GM18861 (cell line): Measurements from ENCODE around the gene ERAS.

Experiments
- ATAC-seq: cut with Tn5 transposase; IDR thresholded peaks from one replicate; pipeline ENCODE4 v1.9.1; 2021; ENCODE audit not compliant: unreplicated experiment

ERAS gene, protein sequence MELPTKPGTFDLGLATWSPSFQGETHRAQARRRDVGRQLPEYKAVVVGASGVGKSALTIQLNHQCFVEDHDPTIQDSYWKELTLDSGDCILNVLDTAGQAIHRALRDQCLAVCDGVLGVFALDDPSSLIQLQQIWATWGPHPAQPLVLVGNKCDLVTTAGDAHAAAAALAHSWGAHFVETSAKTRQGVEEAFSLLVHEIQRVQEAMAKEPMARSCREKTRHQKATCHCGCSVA

DNA sequence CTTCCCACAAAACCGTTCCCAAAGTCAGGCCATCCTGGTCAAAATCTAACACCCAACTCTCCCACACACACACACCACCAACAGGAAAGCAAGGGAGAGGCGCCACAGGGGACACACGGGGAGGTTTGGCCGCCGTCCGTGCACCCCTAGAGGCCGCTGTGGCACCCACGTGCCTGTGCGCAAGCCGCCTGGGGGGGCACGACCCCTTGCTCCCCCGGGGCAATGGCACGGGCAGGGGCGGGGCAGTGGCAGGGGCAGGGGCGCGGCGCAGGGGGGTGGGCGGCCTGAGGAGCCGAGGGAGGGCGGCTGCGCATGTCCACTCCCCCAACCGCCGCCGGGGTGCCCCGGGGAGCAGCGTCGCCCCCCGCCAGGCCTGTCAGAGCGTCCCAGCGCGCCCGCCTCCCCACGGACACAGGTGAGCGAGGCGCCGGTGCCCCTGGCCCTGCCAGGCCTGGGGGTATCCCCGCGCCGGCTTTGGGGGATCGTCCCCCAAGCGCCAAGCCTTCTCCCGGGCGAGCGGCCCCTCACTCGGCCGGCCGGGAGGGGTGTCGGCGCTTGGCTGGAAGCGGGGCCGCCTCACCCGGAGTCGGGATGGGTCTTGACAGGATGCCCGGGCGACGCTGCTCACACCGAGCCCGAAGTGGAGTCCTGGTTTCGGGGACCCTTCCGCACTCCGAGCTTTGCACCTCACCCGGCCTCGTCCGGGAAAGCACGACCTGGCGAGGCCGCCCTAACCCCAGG lies at the start of gene ERAS:
TSS of gene ERAS (plus strand) at position 379 of the 741 bp plus-strand sequence. CDS start 2,611 bp downstream, outside the sequence.
- ATAC-seq = no peak

GRCh38 chrX:48776818-48777439 lies 49.4 kb upstream of the ERAS start:
- no peak for ATAC-seq

DNA sequence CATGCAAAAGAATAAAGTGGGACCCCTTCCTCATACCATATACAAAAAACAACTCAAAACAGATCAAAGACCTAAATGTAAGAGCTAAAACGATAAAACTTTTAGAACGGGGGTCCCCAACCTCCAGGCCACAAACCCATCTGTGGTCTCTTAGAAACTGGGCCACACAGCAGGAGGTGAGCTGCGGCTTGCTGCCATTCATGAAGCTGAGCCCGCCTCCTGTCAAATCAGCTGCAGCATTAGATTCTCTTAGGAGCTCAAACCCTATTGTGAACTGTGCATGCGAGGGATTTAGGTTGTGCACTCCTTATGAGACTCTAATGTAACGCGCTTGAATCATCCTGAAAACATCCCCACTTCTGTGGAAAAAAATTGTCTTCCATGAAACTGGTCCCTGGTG lies 46.9 kb upstream of the ERAS start:
- ATAC-seq = no peak

- ATAC-seq = no peak
Measured at GRCh38 chrX:48781705-48782104, 44.6 kb upstream of the ERAS start.

- ATAC-seq = no peak
Measured at GRCh38 chrX:48782216-48782615, 44.1 kb upstream of the ERAS start.

DNA sequence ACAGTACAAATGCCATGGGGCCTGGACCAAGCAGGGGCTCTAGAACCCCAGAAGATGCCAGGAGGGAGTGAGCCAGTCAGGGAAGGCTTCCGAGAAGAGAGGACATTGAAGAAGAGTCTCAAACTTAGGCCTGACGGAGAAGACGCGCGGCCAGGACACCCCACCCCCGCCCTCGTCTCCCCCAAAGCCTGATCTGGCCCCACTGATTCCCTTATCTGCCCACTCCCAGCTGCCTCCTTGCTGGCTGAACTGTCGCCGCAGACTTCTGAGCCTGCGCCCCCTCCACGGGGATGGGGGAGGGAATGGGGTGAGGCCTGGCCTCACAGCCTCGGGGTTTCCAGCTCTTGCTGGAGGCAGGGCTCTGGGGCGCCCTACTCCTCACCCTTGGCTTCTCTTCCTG lies 43.5 kb upstream of the ERAS start:
- ATAC-seq = no peak

GRCh38 chrX:48784726-48785125 lies 41.6 kb upstream of the ERAS start:
- no peak for ATAC-seq

DNA sequence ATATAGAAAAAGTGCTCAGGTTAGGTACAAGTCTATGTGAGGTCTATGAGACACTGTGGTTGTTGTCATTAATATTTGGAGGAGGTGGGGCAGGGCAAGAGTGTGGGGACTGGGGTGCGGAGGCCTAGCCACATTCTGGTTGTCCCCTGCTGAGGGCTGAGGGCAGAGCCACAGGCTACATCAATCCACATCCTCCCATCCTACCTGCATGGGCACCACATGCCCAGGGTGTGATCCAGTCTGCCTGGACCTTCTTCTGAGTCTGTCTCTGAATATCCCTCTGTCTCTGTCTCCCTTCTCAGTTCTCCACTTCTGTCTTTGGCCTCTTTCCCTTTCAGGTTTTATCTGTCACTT lies 41.1 kb upstream of the ERAS start:
- ATAC-seq = no peak

- ATAC-seq = no peak
Measured at GRCh38 chrX:48785540-48786214, 40.6 kb upstream of the ERAS start.

- no peak for ATAC-seq
Measured at GRCh38 chrX:48786341-48786800, 39.9 kb upstream of the ERAS start, which contains the start of gene GATA1. Gene GATA1 (plus strand): TSS chrX:48786590. CDS start chrX:48791110, 4,520 bp downstream.

- no peak for ATAC-seq
Measured at GRCh38 chrX:48786825-48787504, 39.3 kb upstream of the ERAS start.

- ATAC-seq = no peak
Measured at GRCh38 chrX:48787505-48788443, 38.5 kb upstream of the ERAS start.

GRCh38 chrX:48789366-48790220 lies 36.7 kb upstream of the ERAS start:
- ATAC-seq = no peak

GRCh38 chrX:48790477-48790876 lies 35.8 kb upstream of the ERAS start:
- no peak for ATAC-seq

DNA sequence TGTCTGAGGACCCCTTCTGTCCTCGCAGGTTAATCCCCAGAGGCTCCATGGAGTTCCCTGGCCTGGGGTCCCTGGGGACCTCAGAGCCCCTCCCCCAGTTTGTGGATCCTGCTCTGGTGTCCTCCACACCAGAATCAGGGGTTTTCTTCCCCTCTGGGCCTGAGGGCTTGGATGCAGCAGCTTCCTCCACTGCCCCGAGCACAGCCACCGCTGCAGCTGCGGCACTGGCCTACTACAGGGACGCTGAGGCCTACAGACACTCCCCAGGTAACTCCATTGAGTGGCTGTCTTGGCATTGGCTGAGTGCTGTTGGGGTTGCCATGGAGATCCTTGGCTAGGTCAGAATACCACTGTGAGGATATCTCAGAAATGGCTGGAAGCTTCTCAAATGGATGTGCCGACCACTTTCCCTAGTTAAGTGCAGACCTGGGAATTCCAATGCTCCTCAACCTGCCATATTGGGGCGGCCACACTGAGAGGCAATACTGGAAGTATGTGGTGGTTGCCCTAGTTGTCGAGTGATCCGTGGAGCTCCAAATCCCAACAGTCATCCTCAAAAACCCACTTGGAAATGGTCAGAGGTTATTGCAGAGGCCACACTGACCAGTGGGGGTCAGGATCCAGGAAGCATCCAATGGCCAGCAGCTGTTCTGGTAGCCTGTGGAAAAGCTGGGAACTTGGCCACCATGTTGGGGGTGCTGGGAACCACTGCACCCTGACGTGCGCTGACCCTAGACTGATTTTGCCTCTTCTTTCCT lies 35.1 kb upstream of the ERAS start:
- no peak for ATAC-seq

DNA sequence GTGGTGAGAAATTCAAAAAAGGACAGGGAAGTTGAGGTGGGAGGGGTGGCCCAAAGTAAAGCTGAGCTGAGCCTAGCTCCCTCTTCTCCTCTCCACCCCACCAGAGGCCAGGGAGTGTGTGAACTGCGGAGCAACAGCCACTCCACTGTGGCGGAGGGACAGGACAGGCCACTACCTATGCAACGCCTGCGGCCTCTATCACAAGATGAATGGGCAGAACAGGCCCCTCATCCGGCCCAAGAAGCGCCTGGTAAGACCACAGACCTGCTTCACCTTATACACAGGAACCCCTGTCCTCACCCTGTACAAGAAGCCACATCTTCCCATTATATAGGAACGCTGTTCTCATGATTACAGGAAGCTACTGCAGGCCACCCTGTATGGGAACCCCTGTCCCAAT lies 34.1 kb upstream of the ERAS start:
- ATAC-seq = no peak

- no peak for ATAC-seq
Measured at GRCh38 chrX:48793935-48794334, 32.4 kb upstream of the ERAS start.

DNA sequence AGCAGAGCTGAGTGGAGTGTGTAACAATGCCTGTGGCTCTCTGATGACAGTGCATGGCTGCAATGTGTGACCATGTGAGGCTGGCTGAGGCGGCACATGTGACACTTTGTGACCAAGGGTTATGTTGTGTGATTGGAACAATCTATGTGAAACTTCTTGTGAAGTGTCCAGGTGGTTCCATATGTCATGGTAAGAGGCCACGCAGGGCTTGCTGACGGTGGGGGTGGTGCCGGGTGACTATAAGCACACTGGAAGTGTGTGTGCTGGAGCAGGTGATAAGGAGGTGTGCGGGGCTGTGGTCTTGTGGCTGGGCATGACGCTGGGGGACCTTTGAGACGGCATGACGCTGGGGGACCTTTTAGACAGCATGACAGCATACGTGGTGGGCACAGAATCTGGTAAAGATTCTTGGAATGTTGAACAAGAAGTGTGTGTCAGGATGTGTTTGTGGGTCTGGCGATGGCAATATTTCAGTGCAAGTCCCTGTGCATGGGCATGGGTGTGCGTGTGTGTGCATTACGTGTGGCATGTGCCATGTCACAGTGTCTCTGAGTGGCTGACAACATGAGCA lies 31.9 kb upstream of the ERAS start:
- ATAC-seq = no peak
